ENCODE data around the gene TRAK1. TPM values are rescaled to one million over a fixed set of nuclear protein-coding genes. Genes with fewer than 3 reads are reported as not detected.

Gene TRAK1
- polyA plus RNA-seq, 1 donor = 36.2 TPM

Other genes with a start within 250 kb of the TRAK1 start
- gene ULK4, start 129.3 kb upstream of the TRAK1 start, polyA plus RNA-seq = 2.1 TPM
- 119 TPM for gene CCK, start 174.8 kb downstream of the TRAK1 start, polyA plus RNA-seq